Tibial nerve (tissue), 4 donors: Measurements from ENCODE around the gene NTRK3. TPM values are rescaled to one million over a fixed set of nuclear protein-coding genes. Genes with fewer than 3 reads are reported as not detected.

ENCODE experiments used
- DNase-seq, 2 donors: peaks; one replicate each; pipeline ENCODE4 v3.0.0-alpha.2; 2019; ENCODE audit warnings: low spot score in 2 of 2
- H3K27ac ChIP-seq, 4 donors: fragments of 200-600 bp; sonication (generic) in 3 of 4; one replicate each; pipeline ENCODE4 v1.5.1; 2017 to 2019; ENCODE audit warnings: mild to moderate bottlenecking in 1 of 4
- H3K27me3 ChIP-seq, 2 donors: fragments of 200-600 bp; sonication (generic) in 1 of 2; one replicate each; pipeline versions ENCODE4 v1.5.1 to v1.6.0; 2017 to 2019
- H3K36me3 ChIP-seq, 3 donors: fragments of 200-600 bp; sonication (generic); one replicate each; pipeline ENCODE4 v1.5.1; 2018 to 2019
- H3K4me1 ChIP-seq, 4 donors: fragments of 200-600 bp; sonication (generic) in 3 of 4; one replicate each; pipeline ENCODE4 v1.5.1; 2017 to 2019
- H3K4me3 ChIP-seq, 4 donors: fragments of 200-600 bp; sonication (generic) in 3 of 4; one replicate each; pipeline ENCODE4 v1.5.1; 2017 to 2019; ENCODE audit warnings: mild to moderate bottlenecking in 1 of 4, moderate library complexity in 1 of 4
- H3K9me3 ChIP-seq, 4 donors: fragments of 200-600 bp; sonication (generic) in 3 of 4; one replicate each; pipeline ENCODE4 v1.5.1; 2017 to 2019
- EP300 ChIP-seq, 2 donors: sonication (generic); formaldehyde crosslinking; IDR thresholded peaks; one replicate each; pipeline ENCODE4 v1.6.1; 2017; ENCODE audit warnings: antibody characterized with exemption in 2 of 2, mild to moderate bottlenecking in 1 of 2
- POLR2A ChIP-seq, 2 donors: fragments of 450-650 bp; IDR thresholded peaks; one replicate each; pipeline ENCODE4 v1.6.1; 2017; ENCODE audit warnings: antibody characterized with exemption in 2 of 2, mild to moderate bottlenecking in 2 of 2, moderate library complexity in 2 of 2
- WGBS, 2 donors: methylation state at CpG; one replicate each; pipeline ENCODE4 v1.1.5; 2018; 5-methylcytosine and 5-hydroxymethylcytosine counted together
- total RNA-seq, 4 donors: library from RNA; depleted of rRNA; stranded (reverse); fragments of >200 nt; gene quantifications; one replicate each; pipeline ENCODE4 v1.1.0, GENCODE V29; 2016
- TF ChIP-seq, protein P1 (sequence below), 5 experiments: fragments of 200-600 bp in 3 of 5; fragments of 450-650 bp in 2 of 5; sonication (generic) in 3 of 5; IDR thresholded peaks; one replicate each; pipeline ENCODE4 v1.5.1; 2016 to 2019; ENCODE audit warnings: antibody characterized with exemption in 5 of 5, mild to moderate bottlenecking in 3 of 5, moderate library complexity in 2 of 5

The NTRK3 gene
- total RNA-seq, 4 donors from 2014 or later = 53.4 to 85.9 (median 83.6) TPM

DNA sequence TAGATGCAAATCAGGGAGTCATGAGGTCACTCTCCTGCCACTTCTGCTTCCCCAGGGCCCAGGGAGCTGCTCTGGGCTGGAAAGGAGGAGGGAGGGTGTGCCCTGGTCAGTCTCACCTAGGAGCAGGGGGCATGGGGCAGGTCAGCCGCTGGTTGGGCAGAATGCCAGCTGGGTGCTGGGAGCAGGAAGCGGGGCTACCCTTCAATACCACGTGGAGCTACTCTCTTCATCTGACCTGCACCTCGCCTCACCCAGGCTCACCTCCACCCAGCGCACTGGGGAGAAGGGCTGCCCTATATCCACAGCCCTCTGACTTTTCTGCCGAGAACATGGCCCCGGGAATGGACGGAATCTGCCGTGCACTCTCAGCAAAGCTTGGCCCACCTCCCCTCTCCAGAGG is 15.1 kb downstream of the NTRK3 start:
- H3K4me3 ChIP-seq = no peak overlapping the region
- TF ChIP-seq EP300 (IDR thresholded peaks at IDR 0.05) (no peak), POLR2A (IDR thresholded peaks at IDR 0.05) (no peak)
- TF ChIP-seq, protein P1, sequence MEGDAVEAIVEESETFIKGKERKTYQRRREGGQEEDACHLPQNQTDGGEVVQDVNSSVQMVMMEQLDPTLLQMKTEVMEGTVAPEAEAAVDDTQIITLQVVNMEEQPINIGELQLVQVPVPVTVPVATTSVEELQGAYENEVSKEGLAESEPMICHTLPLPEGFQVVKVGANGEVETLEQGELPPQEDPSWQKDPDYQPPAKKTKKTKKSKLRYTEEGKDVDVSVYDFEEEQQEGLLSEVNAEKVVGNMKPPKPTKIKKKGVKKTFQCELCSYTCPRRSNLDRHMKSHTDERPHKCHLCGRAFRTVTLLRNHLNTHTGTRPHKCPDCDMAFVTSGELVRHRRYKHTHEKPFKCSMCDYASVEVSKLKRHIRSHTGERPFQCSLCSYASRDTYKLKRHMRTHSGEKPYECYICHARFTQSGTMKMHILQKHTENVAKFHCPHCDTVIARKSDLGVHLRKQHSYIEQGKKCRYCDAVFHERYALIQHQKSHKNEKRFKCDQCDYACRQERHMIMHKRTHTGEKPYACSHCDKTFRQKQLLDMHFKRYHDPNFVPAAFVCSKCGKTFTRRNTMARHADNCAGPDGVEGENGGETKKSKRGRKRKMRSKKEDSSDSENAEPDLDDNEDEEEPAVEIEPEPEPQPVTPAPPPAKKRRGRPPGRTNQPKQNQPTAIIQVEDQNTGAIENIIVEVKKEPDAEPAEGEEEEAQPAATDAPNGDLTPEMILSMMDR (IDR thresholded peaks at IDR 0.05) = no peak
- 72 to 95% methylated on average over 4 to 8 of the region's 9 CpGs for WGBS, 2 donors
- H3K36me3 ChIP-seq = no peaks in the 10 kb centered on the region
- no peak for DNase-seq
- no peaks in the 10 kb centered on the region for H3K27me3 ChIP-seq
- no peak overlapping the region for H3K27ac ChIP-seq
- peaks cover 0 to 6% (median 0%) of the 10 kb centered on the region in 4 donors for H3K9me3 ChIP-seq
- H3K4me1 ChIP-seq = peaks cover 0 to 14% (median 2%) of the 10 kb centered on the region in 4 donors

DNA sequence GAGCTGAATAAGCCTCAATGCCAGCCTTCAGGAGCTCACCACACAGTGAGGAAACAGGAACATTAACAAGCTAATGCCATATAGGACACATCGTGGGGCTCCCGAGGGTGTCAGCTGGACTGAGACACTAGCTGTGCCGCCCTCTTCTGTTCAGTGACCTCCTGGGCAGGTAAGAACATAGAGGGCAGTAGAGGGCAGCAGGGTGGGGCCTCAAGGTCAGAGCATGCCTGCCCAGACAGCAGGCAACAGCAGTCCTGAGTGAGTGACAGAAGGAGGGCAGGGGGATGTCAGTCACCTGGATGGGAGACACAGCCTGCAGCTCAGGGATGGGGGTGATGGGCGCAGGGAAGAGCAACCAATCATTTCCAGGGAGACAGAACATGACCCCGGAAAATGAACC is 15.5 kb downstream of the NTRK3 start:
- Histone ChIP-seq H3K27me3 (no peaks in the 10 kb centered on the region), H3K27ac (no peak overlapping the region), H3K4me3 (no peak overlapping the region), H3K9me3 (peaks cover 0 to 6% (median 0%) of the 10 kb centered on the region in 4 donors), H3K4me1 (peaks cover 0 to 10% (median 1%) of the 10 kb centered on the region in 4 donors), H3K36me3 (no peaks in the 10 kb centered on the region)
- DNase-seq = no peak
- TF ChIP-seq, protein P1 (IDR thresholded peaks at IDR 0.05) = no peak
- TF ChIP-seq EP300 (IDR thresholded peaks at IDR 0.05) = no peak
- no peak for TF ChIP-seq POLR2A (IDR thresholded peaks at IDR 0.05)
- 70 to 82% methylated on average over 5 of the region's 5 CpGs for WGBS, 2 donors

DNA sequence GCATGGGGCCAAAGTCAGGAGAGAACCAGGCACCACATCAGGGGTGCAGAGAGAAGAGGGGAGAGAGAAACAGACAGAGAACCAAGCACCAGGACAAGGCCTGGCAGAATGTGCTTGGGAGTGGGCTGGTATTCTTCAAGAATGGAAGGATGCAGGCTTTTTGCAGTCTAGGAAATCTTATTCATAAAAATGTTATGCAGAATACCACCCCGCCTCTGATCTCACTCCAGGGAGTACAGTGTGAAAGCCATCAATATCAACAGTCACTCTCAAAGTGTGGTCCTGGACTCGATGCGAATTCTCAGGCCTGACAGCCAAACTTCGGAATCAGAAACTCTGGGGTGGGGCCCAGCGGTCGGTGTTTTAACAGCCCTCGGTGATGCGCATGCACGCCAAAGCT is 16.9 kb downstream of the NTRK3 start:
- peaks cover 0 to 6% (median 0%) of the 10 kb centered on the region in 4 donors for H3K9me3 ChIP-seq
- H3K27ac ChIP-seq = no peak overlapping the region
- peaks cover 0 to 10% (median 1%) of the 10 kb centered on the region in 4 donors for H3K4me1 ChIP-seq
- H3K27me3 ChIP-seq = no peaks in the 10 kb centered on the region
- DNase-seq = no peak
- TF ChIP-seq, protein P1 (IDR thresholded peaks at IDR 0.05) = no peak
- TF ChIP-seq POLR2A (IDR thresholded peaks at IDR 0.05) (no peak), EP300 (IDR thresholded peaks at IDR 0.05) (no peak)
- H3K4me3 ChIP-seq = no peak overlapping the region
- WGBS, 2 donors = 69 to 74% methylated on average over 9 of the region's 9 CpGs
- H3K36me3 ChIP-seq = no peaks in the 10 kb centered on the region

DNA sequence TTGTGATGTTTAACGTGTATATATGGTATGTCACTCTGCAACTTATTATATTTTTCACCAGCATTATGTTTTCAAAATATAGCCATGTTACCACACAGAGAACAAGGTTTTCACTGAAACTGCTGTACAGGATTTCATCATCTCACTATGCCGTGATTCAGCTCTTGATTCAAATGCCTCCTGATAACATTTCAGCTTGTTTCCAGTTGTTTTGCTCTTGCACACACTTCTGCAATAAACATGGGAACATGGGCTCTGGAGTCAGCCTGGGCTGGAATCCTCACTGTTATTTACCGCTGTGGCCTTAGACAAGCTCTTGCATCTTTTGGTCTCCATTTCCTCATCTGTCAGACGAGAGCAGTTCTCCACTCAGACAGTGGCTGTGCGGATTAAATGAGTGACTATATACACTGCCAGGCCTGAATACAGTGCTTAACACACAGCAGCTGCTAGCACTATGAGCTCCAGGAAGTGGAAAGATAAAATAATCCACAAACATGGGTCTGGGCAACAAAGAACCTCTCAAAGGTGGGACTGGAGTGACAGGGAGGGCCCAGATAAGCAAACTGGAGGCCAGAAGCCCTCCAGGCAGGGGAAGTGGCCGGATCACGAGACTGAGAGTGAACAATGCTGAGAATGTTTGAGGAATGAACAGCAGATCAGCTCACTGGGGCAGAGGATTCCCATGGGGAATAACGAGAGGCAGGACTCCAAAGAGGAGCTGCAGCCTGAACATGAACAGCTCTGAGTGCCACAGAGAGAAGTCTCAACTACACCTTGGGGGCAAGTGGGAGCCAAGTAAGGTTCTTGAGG is 17.7 kb downstream of the NTRK3 start:
- peak in 1 of 2 donors; percentile 48 for TF ChIP-seq EP300 (IDR thresholded peaks at IDR 0.05)
- TF ChIP-seq, protein P1 (IDR thresholded peaks at IDR 0.05) = no peak
- 71 to 78% methylated on average over 8 of the region's 8 CpGs for WGBS, 2 donors
- peaks cover 0 to 10% (median 1%) of the 10 kb centered on the region in 4 donors for H3K4me1 ChIP-seq
- H3K9me3 ChIP-seq = peaks cover 0 to 6% (median 0%) of the 10 kb centered on the region in 4 donors
- H3K36me3 ChIP-seq = no peaks in the 10 kb centered on the region
- no peak for DNase-seq
- no peak overlapping the region for H3K4me3 ChIP-seq
- no peak overlapping the region for H3K27ac ChIP-seq
- no peaks in the 10 kb centered on the region for H3K27me3 ChIP-seq

DNA sequence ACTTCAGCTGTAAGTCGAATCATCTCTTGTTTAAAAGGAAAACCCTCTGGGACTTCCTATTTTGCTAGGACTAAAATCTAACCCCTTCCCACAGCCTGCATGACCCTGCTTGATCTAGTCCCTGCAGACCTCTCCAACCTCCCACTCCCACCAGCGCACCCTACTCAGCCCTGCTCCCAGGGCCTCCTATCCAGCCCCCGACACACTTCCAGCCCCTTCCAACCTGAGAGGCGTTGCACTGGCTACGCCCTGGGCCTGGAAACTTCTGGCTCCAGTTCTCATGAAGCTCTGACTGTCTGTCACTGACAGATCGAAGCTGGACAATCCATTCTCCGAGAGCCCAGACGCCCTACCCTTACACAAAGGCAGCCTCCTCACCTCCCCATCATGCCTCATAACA is 21.8 kb downstream of the NTRK3 start:
- peaks cover 0 to 10% (median 0%) of the 10 kb centered on the region in 4 donors for H3K4me1 ChIP-seq
- peaks cover 0 to under 1% (median 0%) of the 10 kb centered on the region in 3 donors for H3K36me3 ChIP-seq
- TF ChIP-seq, protein P1 (IDR thresholded peaks at IDR 0.05) = no peak
- TF ChIP-seq POLR2A (IDR thresholded peaks at IDR 0.05) (no peak), EP300 (IDR thresholded peaks at IDR 0.05) (no peak)
- H3K4me3 ChIP-seq = no peak overlapping the region
- no peak overlapping the region for H3K27ac ChIP-seq
- H3K27me3 ChIP-seq = no peaks in the 10 kb centered on the region
- 82 to 88% methylated on average over 8 of the region's 8 CpGs for WGBS, 2 donors
- no peak for DNase-seq
- H3K9me3 ChIP-seq = peaks cover 0 to 6% (median 0%) of the 10 kb centered on the region in 4 donors
